Measurements from ENCODE around the gene SPEM3.

Gene SPEM3

DNA sequence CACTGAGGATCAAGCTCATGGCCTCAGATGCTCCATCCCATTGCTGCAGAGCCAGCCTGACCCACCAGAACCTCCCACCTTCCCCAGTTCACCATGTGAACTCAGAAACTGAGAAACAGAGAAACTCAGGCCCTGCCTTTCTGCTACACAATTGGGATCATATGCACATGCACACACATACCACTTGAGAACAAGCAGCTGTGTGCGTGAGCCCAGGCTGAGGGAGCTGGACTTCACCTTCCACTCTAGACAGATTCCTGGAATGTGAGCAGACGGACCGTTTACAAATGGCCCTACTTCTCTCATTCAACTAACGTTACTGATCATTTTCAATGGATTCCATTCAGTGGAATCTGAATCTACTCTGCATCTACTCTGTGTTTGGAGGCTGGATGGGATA, 5.0 kb upstream of the SPEM3 start:
- no peak for DNase-seq

DNA sequence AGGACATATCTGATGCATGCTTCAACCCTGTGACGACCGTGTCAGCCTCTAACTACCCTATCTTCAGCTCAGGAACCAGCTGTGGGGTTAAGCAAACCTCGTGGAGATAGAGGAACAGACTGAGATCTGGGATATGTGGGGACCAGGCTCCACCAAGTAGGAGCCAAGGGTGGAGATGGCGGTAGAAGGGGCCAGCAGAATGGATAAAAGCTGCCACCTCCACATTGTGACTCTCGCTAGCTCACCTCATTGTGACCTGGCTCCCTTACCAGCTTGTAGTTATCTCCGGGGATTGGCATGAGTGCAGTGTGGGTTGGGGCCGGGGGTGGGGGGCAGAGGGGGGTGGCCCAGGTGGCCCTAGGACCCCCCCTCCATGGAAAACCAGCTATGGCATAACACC, 3.3 kb upstream of the SPEM3 start, which contains the start of gene SPEM2:
SPEM2 (plus strand) TSS at position 301 of the 400 bp plus-strand sequence; CDS start at position 374, 73 bp downstream.
- DNase-seq = no peak

DNA sequence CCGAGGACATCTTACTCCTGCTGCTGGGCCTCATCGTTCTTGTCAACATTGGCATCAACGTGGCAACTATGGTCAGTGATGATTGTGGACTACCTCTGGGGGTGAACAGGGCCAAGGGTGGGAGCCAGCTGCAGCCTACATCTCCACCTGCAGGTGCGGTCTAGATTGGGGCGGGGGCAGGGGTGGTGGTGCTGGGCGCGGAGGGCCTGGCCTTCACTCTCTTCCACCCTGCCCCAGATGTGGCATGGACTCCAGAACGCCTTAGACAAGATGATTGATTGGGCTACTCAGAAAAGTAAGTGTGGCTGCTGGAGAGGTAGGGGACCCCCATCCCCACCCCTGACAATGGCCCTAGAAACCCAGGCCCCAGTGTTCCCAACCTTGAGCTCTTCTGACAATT, 2.9 kb upstream of the SPEM3 start:
- no peak for DNase-seq

DNA sequence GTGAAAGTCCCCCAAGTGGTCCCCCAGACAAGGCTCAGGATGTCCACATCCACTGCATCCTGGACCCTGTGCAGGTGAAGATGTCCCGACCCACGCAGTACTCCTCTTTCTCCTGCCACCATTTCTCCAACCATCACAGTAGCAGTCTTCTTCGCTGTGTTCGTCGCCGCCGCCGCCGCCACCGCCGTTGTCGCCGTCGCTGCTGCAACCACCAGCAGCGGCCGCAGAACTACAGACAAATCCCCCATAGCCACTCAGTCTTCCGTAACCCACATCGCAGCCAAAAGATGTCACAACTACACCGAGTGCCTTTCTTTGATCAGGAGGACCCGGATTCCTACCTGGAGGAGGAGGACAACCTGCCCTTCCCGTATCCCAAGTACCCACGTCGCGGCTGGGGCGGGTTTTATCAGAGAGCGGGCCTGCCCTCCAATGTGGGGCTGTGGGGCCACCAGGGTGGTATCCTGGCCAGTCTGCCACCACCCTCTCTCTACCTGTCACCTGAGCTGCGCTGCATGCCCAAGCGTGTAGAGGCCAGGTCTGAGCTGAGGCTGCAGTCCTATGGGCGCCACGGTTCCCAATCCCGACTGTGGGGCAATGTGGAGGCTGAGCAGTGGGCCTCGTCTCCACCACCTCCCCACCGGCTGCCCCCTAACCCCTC, 2.3 kb upstream of the SPEM3 start:
- DNase-seq = no peak

DNA sequence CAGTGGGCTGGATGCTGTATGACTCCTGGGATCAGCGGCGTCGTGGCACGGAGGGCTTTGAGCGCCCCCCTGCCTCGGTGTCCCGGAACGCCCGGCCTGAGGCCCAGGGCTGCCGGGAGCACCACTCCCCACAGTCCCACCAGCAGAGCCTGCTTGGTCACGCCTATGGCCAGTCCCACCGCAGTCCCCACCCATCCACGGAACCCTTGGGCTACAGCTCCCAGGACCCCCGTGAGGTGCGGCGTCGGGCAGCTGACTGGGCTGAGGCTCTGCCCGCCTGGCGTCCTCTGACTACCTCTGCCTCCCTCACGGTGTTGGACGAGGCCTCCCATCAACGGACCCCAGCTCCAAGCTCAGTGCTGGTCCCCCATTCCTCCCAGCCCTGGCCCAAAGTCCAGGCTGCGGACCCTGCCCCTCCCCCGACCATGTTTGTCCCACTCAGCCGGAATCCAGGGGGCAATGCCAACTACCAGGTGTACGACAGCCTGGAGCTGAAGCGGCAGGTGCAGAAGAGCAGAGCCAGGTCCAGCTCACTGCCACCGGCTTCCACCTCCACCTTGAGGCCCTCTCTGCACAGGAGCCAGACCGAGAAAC, 1.7 kb upstream of the SPEM3 start:
- no peak for DNase-seq

DNA sequence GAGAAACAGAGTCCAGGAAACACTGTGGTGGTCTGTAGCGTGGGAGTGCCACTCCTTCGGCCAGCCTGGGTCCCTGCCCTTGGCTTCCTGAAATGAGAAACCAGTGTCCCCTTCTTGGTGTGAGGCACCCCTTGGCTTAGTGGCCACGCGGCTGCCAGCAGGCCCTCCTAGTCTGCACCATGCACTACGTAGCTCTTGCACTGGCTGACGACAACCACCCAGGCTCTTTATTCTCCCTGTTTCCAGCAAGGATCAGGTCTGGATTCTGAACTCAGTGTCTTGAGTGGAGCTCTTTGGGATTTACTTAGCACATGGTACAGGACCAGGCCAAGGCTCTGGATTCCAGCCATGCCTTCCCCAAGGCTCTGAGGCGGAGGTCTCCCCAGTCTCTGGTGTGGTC, 1.1 kb upstream of the SPEM3 start:
- DNase-seq = no peak

DNA sequence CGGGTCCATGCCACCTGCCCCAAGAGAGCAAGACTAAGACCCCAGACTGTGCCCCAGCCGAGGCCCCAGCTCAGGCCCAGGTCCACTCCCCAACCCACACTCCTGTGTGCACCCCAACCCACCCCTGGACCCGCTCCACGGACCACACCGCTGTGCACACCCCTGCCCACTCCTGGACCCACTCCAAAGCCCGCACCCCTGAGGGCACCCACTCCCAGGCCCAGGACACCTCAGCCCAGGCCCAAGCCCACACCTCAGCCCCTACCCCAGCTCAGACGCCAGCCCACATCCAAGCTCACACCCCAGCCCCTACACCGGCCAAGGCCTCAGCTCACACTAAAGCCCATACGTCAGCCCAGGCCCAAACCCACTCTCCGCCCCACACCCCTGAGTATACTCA, 1.1 kb downstream of the SPEM3 start:
- DNase-seq = no peak

DNA sequence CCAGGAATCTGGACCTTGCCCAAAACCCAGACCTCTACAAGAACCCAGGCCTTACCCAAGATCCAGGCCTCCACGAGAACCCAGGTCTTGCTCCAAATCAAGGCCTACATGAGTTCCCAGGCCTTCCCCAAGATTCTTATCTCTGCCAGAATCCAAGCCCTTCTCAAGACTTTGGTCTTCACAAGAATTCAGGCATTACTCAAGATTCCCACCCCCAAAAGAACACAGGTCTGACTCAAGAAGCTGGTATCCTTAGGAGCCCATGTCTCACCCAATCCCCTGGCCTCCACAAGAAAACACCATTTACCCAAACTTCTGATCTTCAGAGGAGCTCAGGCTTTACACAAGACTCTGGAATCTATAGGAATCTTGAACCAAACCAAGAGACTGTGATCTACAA, 2.6 kb downstream of the SPEM3 start:
- DNase-seq = no peak

DNA sequence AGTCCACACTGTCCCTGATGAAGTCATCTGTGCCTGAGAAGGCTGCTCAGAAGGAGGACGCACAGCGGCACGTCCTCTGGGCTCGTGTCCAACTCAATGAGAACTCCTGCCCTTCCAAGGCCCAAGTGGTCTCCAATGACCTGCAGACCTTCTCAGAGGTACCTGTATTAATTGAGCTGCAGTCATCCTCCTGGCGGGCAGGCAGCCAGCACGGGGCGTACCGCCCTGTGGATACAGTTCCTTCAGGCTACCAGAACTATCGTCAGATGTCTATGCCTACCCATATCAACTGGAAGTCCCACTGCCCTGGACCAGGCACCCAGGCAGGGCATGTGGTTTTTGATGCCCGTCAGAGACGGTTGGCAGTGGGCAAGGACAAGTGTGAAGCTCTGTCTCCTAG, 3.6 kb downstream of the SPEM3 start:
- no peak for DNase-seq

DNA sequence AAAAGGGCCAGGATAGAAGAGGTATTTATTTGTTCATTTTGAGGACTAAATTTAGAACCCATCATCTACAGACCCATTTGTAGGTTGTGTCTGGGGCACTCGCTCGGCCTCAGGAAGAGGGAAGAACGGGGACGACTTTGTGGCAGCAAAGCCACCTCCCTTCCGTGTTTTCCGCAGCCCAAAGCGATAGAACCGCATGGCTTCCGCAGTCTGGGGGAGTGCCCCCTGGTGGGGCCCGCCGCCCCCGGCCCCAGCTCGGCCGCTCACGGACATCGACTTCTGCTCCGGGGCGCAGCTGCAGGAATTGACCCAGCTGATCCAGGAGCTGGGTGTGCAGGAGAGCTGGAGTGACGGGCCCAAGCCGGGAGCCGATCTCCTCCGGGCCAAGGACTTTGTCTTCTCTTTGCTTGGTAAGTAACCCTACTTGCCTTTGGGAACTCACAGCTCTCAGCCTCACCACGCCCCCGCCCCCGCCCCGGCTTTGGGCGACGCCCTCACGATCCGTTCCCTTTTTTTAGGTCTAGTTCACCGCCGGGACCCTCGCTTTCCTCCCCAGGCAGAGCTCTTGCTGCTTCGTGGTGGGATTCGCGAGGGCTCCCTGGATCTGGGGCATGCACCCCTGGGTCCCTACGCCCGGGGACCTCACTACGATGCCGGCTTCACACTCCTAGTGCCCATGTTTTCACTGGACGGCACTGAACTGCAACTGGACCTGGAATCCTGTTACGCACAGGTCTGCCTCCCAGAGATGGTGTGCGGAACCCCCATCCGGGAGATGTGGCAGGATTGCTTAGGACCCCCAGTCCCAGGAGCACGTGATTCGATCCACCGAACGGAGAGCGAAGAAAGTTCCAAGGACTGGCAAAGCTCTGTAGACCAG, 7.3 kb downstream of the SPEM3 start:
- peak; percentile 56 for DNase-seq

DNA sequence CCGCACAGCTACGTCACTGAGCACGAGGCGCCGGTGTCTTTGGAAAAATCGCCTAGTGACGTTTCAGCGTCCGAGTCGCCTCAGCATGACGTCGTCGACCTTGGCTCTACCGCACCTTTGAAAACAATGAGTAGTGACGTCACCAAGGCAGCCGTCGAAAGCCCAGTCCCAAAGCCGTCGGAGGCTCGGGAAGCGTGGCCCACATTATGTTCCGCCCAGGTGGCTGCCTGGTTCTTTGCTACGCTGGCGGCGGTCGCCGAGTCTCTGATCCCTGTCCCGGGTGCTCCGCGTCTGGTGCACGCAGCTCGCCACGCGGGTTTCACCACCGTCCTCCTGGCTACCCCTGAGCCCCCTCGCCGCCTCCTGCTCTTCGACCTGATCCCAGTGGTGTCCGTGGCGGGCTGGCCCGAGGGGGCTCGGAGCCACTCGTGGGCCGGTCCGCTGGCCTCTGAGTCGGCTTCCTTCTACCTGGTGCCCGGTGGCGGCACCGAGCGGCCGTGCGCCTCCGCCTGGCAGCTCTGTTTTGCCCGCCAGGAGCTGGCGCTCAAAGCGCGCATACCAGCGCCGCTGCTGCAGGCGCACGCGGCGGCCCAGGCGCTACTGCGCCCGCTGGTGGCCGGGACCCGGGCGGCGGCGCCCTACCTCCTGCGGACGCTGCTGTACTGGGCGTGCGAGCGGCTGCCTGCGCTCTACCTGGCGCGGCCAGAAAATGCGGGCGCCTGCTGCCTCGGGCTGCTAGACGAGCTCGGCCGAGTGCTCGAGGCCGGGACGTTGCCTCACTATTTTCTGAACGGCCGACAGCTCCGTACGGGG, 8.1 kb downstream of the SPEM3 start:
- peak; percentile 85 for DNase-seq

DNA sequence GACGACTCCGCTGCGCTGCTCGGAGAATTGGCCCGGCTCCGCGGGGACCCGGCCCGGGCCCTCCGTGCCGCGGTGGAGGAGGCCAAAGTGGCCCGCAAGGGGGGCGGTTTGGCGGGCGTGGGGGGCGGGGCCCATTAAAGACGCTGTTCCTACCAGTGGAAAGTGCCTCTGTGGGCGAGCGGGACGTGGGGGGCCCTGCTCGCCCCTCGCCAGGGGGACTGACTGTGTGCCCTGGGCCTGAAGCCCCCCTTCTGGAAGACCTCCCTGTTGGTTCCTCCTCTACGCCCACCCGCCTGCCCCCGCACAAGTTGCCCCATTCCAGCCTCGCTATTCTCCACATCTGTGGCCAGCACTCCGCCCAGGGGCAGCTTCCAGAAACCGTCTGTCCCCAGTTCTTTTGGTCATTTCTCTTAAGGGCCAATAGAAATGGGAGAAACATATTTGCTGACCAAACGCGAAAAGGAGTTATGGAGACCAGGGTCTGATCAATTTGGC, 8.8 kb downstream of the SPEM3 start:
- DNase-seq = no peak

DNA sequence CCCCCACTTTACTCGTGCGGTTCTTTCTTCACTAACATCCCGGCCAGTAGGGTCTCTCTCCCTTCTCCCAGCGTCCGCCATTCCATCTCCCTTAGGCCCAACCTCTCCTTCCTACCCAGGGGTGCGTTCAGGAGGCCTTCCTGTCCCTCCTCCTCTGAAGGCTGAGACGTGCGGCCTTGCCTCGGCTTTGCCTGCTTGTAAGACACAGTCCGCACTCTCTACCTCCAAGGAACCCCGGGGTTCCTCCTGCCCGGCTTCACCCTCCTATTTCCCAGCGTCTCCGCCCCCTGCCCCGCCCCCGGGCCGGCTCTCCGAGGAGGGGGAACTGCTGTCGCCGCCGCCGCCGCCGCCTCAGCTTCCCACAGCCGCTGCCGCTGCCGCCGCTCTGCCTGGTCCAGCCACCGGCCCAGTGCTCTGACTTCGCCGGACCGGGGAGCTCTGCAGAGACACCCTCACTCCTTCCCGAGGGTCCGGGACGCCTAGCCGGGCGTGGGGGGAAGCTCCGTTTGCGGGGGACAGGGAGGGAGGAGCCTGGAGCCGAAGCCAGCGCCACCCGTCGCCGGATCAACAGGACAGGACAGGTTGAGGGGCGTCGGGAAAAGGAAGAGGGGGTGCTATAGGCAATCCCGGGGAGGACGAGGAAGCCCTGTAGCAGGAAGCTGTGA, 9.4 kb downstream of the SPEM3 start:
- peak; percentile 74 for DNase-seq

DNA sequence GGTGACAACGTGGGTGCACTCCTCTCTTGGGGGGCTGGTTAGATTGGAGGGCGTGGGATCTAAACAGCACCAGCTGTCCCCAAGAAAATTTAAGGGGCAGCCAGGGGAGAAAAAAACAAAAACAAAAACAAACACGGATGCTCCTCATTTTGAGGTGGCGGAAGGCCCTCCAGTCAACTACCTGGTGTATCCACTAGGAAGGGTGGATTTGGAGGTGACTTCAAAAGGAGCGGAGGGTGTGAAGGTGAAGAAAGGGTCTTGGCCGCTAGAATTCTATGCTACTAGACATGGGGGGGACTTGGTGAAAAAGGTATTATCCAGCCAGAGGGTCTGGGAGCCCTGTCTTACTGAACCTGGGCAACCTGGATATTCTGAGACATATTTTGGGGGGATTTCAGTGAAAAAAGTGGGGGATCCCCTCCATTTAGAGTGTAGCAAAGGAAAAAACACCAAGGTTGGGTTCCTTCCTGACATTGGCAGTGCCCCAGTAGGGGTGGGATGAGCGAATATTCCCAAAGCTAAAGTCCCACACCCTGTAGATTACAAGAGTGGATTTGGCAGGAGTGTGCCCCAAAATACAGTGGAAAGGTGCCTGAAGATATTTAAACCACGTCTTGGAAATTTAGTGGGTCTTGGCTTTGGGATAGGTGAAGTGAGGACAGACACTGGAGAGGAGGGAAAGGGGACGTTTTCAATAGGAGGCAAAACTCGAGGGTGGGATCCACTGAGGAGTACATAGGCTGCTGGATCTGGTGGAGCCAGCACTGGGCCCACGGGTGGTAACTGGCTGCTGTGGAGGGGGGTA, 10.2 kb downstream of the SPEM3 start:
- no peak for DNase-seq

DNA sequence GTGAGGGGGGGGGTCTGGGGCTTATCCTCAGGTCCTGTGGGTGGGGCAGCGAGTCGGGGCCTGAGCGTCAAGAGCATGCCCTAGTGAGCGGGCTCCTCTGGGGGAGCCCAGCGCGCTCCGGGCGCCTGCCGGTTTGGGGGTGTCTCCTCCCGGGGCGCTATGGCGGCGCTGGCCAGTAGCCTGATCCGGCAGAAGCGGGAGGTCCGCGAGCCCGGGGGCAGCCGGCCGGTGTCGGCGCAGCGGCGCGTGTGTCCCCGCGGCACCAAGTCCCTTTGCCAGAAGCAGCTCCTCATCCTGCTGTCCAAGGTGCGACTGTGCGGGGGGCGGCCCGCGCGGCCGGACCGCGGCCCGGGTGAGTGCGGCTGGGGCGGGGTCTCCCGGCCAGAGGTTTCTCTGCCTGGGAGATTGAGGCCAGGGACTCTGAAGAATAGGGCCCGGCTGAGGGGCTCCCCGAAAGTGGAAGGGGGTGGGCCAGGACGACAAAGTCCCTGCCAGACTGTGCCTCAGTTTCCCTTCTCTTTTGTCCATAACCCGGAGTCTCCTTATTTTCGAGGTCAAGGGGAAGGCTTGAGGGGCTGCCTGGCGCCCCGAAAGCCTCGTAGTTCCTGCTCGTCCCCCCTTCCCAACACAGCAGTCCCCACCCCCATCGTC, 10.9 kb downstream of the SPEM3 start, which contains the start of gene FGF11:
FGF11 (plus strand) TSS at position 51 of the 651 bp plus-strand sequence; CDS start at position 160, 109 bp downstream.
- DNase-seq = no peak

DNA sequence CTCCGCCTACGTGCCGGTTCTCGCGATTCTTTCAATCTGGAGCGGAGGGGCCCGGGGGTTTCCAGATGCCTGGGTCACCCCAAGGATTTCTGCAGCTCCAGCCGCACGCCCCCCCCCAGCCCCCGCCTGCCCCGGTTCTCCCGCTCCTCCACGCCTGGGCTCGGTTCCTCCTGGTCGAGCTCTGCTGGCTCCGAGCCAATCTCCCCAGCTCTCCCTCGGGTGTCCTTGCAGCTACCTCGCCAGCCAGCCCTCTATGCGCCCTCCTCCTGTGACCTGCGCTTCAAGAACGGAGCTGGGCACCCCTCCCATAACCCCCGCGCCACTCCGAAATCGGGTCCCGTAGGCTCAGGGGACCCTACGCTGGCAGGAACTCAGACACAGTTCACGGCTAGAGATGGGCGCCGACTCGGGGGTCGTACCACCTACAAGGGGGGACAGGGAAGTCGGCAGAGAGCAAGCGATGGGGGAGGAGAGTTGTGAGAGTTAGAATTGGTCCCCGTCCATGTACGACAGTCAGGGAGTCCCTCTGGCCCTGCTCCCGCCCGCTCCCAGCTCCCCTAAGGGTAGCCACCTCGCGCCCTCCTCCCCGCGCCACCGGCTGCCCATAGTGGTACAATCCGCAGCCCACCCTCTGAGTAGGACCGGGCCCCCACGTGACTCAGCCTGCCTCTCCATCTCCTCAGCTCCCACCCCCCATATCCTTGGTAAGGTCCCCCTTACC, 11.6 kb downstream of the SPEM3 start:
- peak; percentile 28 for DNase-seq

DNA sequence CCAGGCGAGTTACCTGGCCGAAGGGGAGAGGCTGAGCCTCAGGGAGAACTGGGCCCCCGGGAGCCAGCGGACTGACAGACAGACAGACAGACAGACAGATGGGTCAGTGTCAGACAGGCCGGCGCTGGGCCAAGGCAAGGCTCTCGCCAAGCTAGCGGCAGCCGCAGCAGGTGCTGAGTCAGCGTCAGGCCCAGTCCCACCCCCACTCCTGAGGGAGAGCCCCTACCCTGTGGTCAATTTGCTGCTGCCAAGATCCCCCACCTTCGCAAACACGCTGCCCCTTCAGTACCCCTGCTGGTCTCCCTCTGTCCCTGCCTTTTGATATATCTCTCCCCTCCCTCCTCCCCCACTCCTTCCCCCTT, 12.2 kb downstream of the SPEM3 start:
- no peak for DNase-seq

DNA sequence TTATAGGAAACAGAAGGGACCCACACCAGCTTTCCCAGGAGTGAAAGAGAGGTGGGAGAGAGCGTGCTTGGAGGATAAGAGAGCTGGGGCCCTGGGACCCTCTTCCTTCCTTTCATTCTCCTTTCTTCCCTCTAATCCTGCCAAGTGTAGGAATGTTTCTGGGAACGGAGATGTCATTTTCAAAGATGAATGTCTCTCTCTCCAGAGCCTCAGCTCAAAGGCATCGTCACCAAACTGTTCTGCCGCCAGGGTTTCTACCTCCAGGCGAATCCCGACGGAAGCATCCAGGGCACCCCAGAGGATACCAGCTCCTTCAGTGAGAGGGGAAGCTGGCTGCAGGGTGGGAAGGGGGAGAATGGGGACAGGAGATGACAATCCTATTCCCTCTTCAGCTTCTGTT, 12.6 kb downstream of the SPEM3 start:
- no peak for DNase-seq

DNA sequence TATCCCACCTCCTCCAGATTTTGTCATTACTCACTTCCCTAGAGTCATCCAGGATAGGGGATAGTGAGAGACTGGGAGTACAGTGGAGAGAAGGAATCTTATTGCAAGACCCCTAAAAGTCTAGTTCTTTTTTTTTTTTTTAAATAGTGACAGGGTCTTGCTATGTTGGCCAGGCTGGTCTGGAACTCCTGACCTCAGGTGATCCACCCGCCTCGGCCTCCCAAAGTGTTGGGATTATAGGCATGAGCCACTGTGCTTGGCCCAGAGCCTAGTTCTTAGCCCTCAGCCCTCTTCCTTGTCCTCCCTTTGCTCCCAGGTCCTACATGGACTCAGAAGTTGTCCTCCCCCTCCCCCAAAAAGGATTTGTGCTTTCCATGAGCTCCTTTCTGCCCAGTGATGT, 13.5 kb downstream of the SPEM3 start:
- no peak for DNase-seq
